Measurements from ENCODE around the gene TTC7B. TPM values are rescaled to one million over a fixed set of nuclear protein-coding genes. Genes with fewer than 3 reads are reported as not detected.
A peak's percentile ranks its signal among the peaks of the same experiment; 100 is the strongest.
"Not testable (repeated sequence)": the region's sequence is repeated elsewhere in the genome, so short reads cannot be mapped to it uniquely, and the experiment has no call there.

TTC7B gene
- total RNA-seq, 1 experiment from 2014 or later = 21.3 TPM

GRCh38 chr14:90831821-90832220, 15.6 kb upstream of the TTC7B start:
- DNase-seq (ENCODE audit: low read depth) = no peak

- DNase-seq (ENCODE audit: low read depth) = no peak
Measured at GRCh38 chr14:90830931-90831701, 14.9 kb upstream of the TTC7B start.

GRCh38 chr14:90829677-90830076, 13.4 kb upstream of the TTC7B start:
- no peak for DNase-seq (ENCODE audit: low read depth)

GRCh38 chr14:90828642-90829487, 12.6 kb upstream of the TTC7B start:
- DNase-seq (ENCODE audit: low read depth) = peak; percentile 17

GRCh38 chr14:90827919-90828610, 11.8 kb upstream of the TTC7B start:
- DNase-seq (ENCODE audit: low read depth) = peak; percentile 97

GRCh38 chr14:90823542-90823941, 7.3 kb upstream of the TTC7B start:
- not testable (repeated sequence) for DNase-seq (ENCODE audit: low read depth)

GRCh38 chr14:90820958-90821357, 4.7 kb upstream of the TTC7B start:
- DNase-seq (ENCODE audit: low read depth) = peak; percentile 90

GRCh38 chr14:90819734-90820393, 3.6 kb upstream of the TTC7B start:
- no peak for DNase-seq (ENCODE audit: low read depth)

- DNase-seq (ENCODE audit: low read depth) = no peak
Measured at GRCh38 chr14:90818715-90819114, 2.5 kb upstream of the TTC7B start.

- no peak for DNase-seq (ENCODE audit: low read depth)
Measured at GRCh38 chr14:90816681-90817436, 629 bp upstream of the TTC7B start.

- no peak for DNase-seq (ENCODE audit: low read depth)
Measured at GRCh38 chr14:90815572-90815821, 733 bp downstream of the TTC7B start.

- DNase-seq (ENCODE audit: low read depth) = no peak
Measured at GRCh38 chr14:90814806-90815571, 1.2 kb downstream of the TTC7B start.

- no peak for DNase-seq (ENCODE audit: low read depth)
Measured at GRCh38 chr14:90813442-90813841, 2.8 kb downstream of the TTC7B start.

- DNase-seq (ENCODE audit: low read depth) = no peak
Measured at GRCh38 chr14:90812109-90812508, 4.1 kb downstream of the TTC7B start.

- no peak for DNase-seq (ENCODE audit: low read depth)
Measured at GRCh38 chr14:90811641-90812040, 4.6 kb downstream of the TTC7B start.

GRCh38 chr14:90810806-90811205, 5.4 kb downstream of the TTC7B start:
- DNase-seq (ENCODE audit: low read depth) = no peak

- no peak for DNase-seq (ENCODE audit: low read depth)
Measured at GRCh38 chr14:90809530-90810312, 6.5 kb downstream of the TTC7B start.

GRCh38 chr14:90808759-90809529, 7.3 kb downstream of the TTC7B start:
- DNase-seq (ENCODE audit: low read depth) = peak; percentile 46

- no peak for DNase-seq (ENCODE audit: low read depth)
Measured at GRCh38 chr14:90807060-90807459, 9.2 kb downstream of the TTC7B start.
